Myometrial cell (primary cell): ENCODE data around the gene BCAP31. TPM values are rescaled to one million over a fixed set of nuclear protein-coding genes. Genes with fewer than 3 reads are reported as not detected.

ENCODE experiments used
- total RNA-seq: library from RNA; depleted of rRNA; stranded (reverse); fragments of >200 nt; gene quantifications from 2 replicates; pipeline ENCODE4 v1.2.3, GENCODE V29; 2015

BCAP31 gene
- 144 and 177 TPM in 2 replicates for total RNA-seq

DNA sequence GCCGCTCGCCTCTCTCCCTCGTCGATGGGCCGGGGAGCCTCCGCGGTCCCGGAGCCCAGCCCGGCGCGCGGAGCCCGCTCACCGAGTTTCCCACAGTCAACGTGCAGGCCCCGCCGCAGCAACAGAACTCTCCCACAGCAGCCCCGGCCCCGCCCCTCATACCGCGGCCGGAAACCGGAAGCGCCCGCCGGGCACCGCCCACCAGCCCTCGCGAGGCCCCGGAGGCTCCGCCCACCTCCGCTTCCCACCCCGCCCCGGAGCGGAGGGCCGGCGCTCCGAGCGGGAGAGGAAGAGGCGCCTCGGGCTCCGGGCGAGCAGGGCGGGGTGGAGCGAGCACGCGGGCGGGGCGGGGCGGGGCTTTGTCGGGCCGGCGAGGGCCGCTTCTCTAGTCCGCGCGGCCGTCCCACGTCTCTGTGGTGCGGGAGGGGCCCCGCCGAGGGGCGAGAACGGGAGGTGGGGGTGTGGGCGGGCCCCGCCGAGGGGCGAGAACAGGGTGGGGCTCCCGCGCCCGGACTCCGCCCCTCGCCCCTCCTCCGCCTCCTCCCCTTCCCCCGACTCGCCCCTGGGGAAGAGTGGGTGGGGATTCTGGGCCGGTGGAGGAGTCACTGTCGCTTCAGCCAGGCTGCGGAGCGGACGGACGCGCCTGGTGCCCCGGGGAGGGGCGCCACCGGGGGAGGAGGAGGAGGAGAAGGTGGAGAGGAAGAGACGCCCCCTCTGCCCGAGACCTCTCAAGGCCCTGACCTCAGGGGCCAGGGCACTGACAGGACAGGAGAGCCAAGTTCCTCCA, at the start of gene BCAP31, which contains the start of gene ABCD1:
Gene BCAP31, minus strand, starts transcription at position 136 of the 787 bp plus-strand sequence. CDS start 1,143 bp downstream, outside the sequence.
Gene ABCD1, plus strand, starts transcription at position 605 of the 787 bp plus-strand sequence. CDS start 411 bp downstream, outside the sequence.

DNA sequence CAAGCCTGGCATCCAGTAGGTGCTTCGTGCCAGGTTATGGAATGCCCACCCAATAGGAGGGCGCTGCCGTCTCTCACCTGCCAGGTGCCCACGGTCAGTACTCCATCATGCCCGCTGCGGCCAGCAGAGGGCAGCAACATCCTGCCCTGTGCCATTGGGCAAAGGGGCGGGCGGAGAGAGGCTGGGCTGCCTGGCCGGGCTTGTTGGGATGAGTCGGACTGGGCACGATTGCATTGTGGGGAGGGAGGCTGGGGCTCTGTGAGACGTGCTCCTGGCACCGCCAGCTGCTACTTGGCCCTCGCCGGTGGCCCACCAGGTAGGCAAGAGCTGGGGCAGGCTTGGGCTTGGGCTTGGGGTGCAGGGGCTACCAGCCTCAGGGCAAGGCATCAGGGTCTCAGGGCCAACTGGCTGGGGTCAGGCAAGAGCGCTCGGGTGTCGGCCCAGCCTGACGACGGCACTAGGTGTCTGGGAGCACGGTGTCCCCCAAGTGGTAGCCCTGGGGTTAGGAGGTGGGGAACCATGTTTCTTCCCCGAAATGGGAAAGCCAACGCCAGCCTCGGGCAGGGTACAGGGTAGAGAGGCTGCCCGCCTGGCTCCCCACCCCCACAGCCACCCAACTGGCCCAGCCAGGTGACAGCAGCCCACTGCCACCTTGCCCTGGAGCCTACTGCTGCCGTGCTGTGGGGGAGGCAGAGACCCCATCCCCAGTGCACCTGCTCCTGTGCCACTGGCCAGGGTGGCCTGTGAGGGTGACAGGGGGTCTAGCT, 40.0 kb upstream of the BCAP31 start, which contains the start of gene PLXNB3:
Gene PLXNB3, plus strand, starts transcription at position 261 of the 767 bp plus-strand sequence. CDS start 1,287 bp downstream, outside the sequence.

DNA sequence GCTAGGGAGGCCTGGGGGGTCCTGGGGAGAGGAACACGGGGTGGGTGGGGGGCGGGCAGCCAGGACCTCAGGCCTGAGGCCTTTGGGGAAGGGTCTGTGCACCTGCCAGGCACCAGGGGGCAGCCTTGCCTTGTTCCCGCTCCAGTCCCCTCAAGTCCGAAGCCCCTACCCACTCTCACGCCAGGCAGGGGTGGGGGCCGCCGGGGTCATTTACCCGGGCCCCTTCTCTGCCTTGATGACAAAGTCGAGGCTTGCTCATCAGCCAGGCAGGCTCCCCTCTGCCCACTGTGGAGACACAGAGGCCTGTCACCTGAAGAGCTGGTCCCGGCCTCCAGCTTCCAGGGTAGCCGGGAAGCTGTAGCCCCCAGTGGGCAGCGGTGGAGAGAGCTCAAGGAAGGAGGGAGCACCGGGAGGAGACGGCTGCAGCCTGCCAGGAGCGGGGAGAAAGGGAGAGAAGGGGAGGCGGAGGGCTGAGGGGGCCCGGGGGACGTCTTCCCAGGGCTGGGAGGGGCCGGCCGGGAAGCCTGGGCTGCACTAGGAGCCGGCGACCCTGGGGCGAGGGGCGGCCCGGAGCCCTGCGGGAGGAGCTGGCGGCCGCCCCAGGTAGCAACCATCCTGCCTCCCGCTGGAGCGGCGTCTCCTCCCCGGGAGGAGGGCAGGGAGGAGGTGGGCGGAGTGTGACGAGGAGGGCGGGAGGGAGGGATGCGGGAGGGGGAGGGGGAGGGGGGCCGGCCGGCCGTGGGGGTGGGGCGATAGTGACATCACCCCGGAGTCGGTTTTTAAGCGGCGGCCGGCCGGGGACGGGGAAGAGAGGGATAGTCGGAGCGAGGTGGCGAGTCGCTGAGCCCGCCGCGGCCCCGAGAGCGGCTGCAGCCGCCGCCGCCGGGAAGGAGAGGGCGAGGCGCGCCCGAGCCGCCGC, 36.8 kb downstream of the BCAP31 start, which contains the start of gene SLC6A8:
Gene SLC6A8, plus strand, starts transcription at position 806 of the 919 bp plus-strand sequence. CDS start 649 bp downstream, outside the sequence.

DNA sequence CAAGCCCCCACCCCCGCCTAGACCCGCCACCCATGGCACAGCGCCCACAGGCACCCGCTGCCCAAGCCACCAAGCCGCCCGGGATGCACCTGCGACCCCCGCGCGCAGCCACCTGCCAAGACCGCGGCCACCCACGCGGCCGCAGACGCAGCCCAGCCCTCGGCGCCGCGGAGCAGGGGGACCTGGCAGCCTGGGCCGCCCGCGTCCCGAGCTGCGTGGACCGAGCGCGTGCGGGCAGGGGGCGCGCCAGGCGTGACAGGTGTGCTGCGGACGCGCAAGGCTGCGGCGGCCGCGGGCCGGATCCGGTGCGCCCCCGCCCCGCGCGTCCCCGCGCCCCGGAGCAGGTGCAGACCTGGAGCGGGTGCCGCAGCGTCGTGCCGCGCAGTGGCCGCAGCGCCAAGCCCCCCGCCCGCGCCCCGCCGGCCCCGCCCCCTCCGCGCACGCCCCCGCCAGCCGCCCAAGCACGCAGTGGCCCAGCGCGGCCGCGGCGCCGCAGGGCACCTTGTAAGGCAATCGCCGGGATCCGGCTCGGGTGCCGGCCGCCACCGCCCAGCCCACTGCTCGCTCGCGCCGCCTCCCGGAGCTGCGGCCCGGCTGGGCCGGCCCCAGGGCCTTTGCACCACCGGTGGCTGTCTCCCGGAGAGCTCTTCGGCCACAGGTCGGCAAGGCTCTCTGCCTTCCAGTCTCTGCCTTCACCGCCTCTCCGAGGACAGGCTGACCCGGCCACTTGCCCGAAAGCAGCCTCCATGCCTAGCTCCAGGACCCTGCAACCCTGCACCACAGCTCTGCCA, 50.6 kb downstream of the BCAP31 start, which contains the start of gene PNCK:
Gene PNCK, minus strand, starts transcription at position 386 of the 791 bp plus-strand sequence. CDS start 737 bp downstream, outside the sequence.

Other genes starting within 250 kb of the BCAP31 start
- 3.2 and 4.3 TPM in 2 replicates for gene BGN, start 229.4 kb downstream of the BCAP31 start, total RNA-seq
- gene ATP2B3, start 206.7 kb downstream of the BCAP31 start, total RNA-seq, result not detected in 2 replicates
- 39.2 and 46.8 TPM in 2 replicates for gene CCNQ, start 125.2 kb downstream of the BCAP31 start, total RNA-seq
- gene DUSP9, start 77.2 kb downstream of the BCAP31 start, total RNA-seq, result 0.29 and 0.35 TPM in 2 replicates
- gene PNCK, start 50.6 kb downstream of the BCAP31 start, total RNA-seq, result not detected in 2 replicates
- 6.9 and 7.4 TPM in 2 replicates for gene SLC6A8, start 36.5 kb downstream of the BCAP31 start, total RNA-seq
- gene ABCD1, start 469 bp upstream of the BCAP31 start, total RNA-seq, result 12.9 and 17.0 TPM in 2 replicates
- 2.3 and 2.6 TPM in 2 replicates for gene PLXNB3, start 39.9 kb upstream of the BCAP31 start, total RNA-seq
- 0.35 TPM in 1 of 2 replicates, not detected in the other for gene SRPK3, start 56.7 kb upstream of the BCAP31 start, total RNA-seq
- gene IDH3G, start 70.0 kb upstream of the BCAP31 start, total RNA-seq, result 87.9 and 122 TPM in 2 replicates
- gene SSR4, start 70.3 kb upstream of the BCAP31 start, total RNA-seq, result 261 and 266 TPM in 2 replicates
- gene PDZD4, start 106.2 kb upstream of the BCAP31 start, total RNA-seq, result 0.58 TPM in 1 of 2 replicates, not detected in the other
- 13.1 and 19.0 TPM in 2 replicates for gene L1CAM, start 161.8 kb upstream of the BCAP31 start, total RNA-seq
- not detected in 2 replicates for gene AVPR2, start 180.3 kb upstream of the BCAP31 start, total RNA-seq
- 1.7 and 10.6 TPM in 2 replicates for gene ARHGAP4, start 201.9 kb upstream of the BCAP31 start, total RNA-seq
- 148 and 181 TPM in 2 replicates for gene NAA10, start 210.7 kb upstream of the BCAP31 start, total RNA-seq
- gene RENBP, start 220.3 kb upstream of the BCAP31 start, total RNA-seq, result 0.53 and 2.3 TPM in 2 replicates
- 30.3 and 30.7 TPM in 2 replicates for gene HCFC1, start 247.4 kb upstream of the BCAP31 start, total RNA-seq
- gene TMEM187, start 248.4 kb upstream of the BCAP31 start, total RNA-seq, result 11.5 and 20.2 TPM in 2 replicates